T-cell (primary cell): ENCODE results near the gene POU3F1. TPM values are rescaled to one million over a fixed set of nuclear protein-coding genes. Genes with fewer than 3 reads are reported as not detected.

Experiments used
- ATAC-seq, 4 experiments: fragments of 200-7000 bp in 3 of 4; fragments of 150-1000 bp in 1 of 4; cut with Tn5 transposase; replicated peaks in 1 of 4; 1 replicate in 3 of 4; 2 replicates in 1 of 4; pipeline ENCODE4 v1.10.0; 2021; ENCODE audit warnings: moderate library complexity in 3 of 4, mild to moderate bottlenecking in 2 of 4, moderate number of reproducible peaks in 1 of 4
- CTCF ChIA-PET, 2 donors: fragments of 300-600 bp; sonication (Branson Sonifier 250); formaldehyde crosslinking; loops; one replicate each; lab custom pipeline; 2022; ENCODE audit warnings: antibody characterized with exemption in 2 of 2; lab: Charles Lee
- POLR2A ChIA-PET, 2 donors: fragments of 300-600 bp; sonication (Branson Sonifier 250); formaldehyde crosslinking; loops; one replicate each; lab custom pipeline; 2022; ENCODE audit warnings: antibody characterized with exemption in 2 of 2; lab: Charles Lee
- DNase-seq, 35 experiments: peaks; one replicate each; pipeline versions ENCODE4 v3.0.0 to v3.0.0-alpha.2; 2013 to 2023
- H3K27ac ChIP-seq: one replicate; pipeline ENCODE4 v1.5.1; 2013; ENCODE audit warnings: low read length
- H3K27me3 ChIP-seq, 2 experiments: replicated peaks in 1 of 2; 1 replicate in 1 of 2; 2 replicates in 1 of 2; pipeline versions ENCODE4 v1.6.1 to v1.7.0; 2013; ENCODE audit warnings: low read length in 1 of 2, mixed read lengths in 1 of 2; ENCODE audit not compliant: control insufficient read depth in 2 of 2, insufficient read depth in 2 of 2; ENCODE audit errors: extremely low read depth in 1 of 2
- H3K36me3 ChIP-seq, 2 donors: 1 replicate in 1 of 2; 2 replicates in 1 of 2; pipeline versions ENCODE4 v1.6.1 to v1.7.0; 2013; ENCODE audit warnings: low read length in 1 of 2; ENCODE audit not compliant: control insufficient read depth in 2 of 2, insufficient read depth in 1 of 2; ENCODE audit errors: extremely low read depth in 1 of 2
- H3K4me1 ChIP-seq, 2 experiments: 1 replicate in 1 of 2; 2 replicates in 1 of 2; pipeline versions ENCODE4 v1.6.1 to v1.7.0; 2013; ENCODE audit warnings: low read length in 2 of 2, mixed read lengths in 1 of 2; ENCODE audit not compliant: insufficient read depth in 2 of 2, control insufficient read depth in 1 of 2; ENCODE audit errors: extremely low read depth in 1 of 2
- H3K4me3 ChIP-seq, 2 donors: 1 replicate in 1 of 2; 2 replicates in 1 of 2; pipeline versions ENCODE4 v1.5.1 to v1.7.0; 2013; ENCODE audit warnings: mild to moderate bottlenecking in 2 of 2, low read length in 1 of 2, moderate library complexity in 1 of 2; ENCODE audit not compliant: control insufficient read depth in 1 of 2; ENCODE audit errors: extremely low read depth in 1 of 2
- H3K9me3 ChIP-seq: 2 replicates; pipeline ENCODE4 v1.7.0; 2013
- H3K27ac Mint-ChIP-seq, 2 donors: one replicate each; pipeline ENCODE4 v1.8.0; 2020 to 2021; ENCODE audit warnings: mild to moderate bottlenecking in 2 of 2, mixed read lengths in 2 of 2
- H3K27me3 Mint-ChIP-seq, 2 donors: one replicate each; pipeline ENCODE4 v1.8.0; 2021 to 2022; ENCODE audit warnings: mixed read lengths in 2 of 2
- H3K36me3 Mint-ChIP-seq: one replicate; pipeline ENCODE4 v1.8.0; 2021; ENCODE audit warnings: mixed read lengths
- H3K4me1 Mint-ChIP-seq, 3 donors: one replicate each; pipeline ENCODE4 v1.8.0; 2020 to 2022; ENCODE audit warnings: mixed read lengths in 3 of 3, mild to moderate bottlenecking in 1 of 3
- H3K4me3 Mint-ChIP-seq, 3 donors: one replicate each; pipeline ENCODE4 v1.8.0; 2020 to 2022; ENCODE audit warnings: mild to moderate bottlenecking in 3 of 3, mixed read lengths in 3 of 3, moderate library complexity in 3 of 3
- H3K9me3 Mint-ChIP-seq, 3 donors: one replicate each; pipeline ENCODE4 v1.8.0; 2020 to 2022; ENCODE audit warnings: mixed read lengths in 3 of 3
- WGBS: methylation state at CpG from one replicate; pipeline ENCODE4 v1.1.5; 2013; ENCODE audit warnings: missing lambda C conversion rate; ENCODE audit not compliant: insufficient coverage; 5-methylcytosine and 5-hydroxymethylcytosine counted together
- total RNA-seq, 35 experiments: library from RNA in 6 of 35; stranded (reverse) in 6 of 35; fragments of 120-200 nt in 1 of 35; gene quantifications; one replicate each; pipeline versions ENCODE4 v1.2.1 to v1.2.4 and lab custom pipeline; 2013 to 2026

Gene POU3F1
- total RNA-seq, 5 donors from 2014 or later (not counting 1 experiment from before 2014, with no cell fraction given) = 0.28 to 0.72 (median 0.64) TPM

DNA sequence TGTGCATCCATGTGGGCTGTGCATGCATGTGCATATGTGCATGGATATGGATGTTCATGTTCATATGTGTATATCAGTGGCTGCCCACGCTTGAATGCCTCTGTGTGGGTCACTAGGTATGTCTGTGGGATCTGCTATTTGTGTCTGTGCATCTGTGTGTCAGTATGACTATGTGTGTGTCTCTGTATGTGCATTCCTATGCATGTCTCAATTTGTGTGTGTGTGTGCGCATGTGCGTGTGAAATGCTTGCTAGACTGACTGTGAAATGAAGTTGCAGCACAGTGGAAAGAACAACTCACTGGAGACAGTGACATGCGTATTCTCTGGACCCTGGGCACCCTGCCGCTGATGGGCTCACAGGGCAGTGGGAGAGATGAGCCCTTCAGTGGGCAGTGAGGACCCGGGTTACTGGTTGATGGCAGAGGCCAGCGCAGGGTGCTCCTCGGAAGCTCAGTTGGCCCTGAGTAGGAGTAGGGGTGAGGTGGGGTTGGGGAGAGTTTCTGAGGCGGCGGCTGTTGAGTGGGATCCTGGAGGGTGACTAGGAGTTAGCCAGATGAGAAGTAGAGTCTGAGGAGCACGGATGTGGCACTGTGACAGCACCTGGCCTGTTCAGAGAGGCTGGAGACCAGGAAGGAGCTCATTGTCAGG is 43.2 kb upstream of the POU3F1 start:
- CTCF ChIA-PET = no interaction called here
- Histone ChIP-seq H3K36me3 (no peaks in the 10 kb centered on the region), H3K4me3 (no peak overlapping the region), H3K4me1 (no peaks in the 10 kb centered on the region), H3K9me3 (no peaks in the 10 kb centered on the region), H3K27ac (no peak overlapping the region), H3K27me3 (peaks cover 0 to 47% of the 10 kb centered on the region in 2 experiments)
- WGBS = 82% methylated on average over 11 of the region's 11 CpGs
- peaks cover 37 to 44% of the 10 kb centered on the region in 2 donors for H3K27me3 Mint-ChIP-seq
- H3K27ac Mint-ChIP-seq = no peak overlapping the region
- no peaks in the 10 kb centered on the region for H3K4me1 Mint-ChIP-seq
- POLR2A ChIA-PET = no interaction called here
- H3K4me3 Mint-ChIP-seq = no peak overlapping the region
- no peak for DNase-seq
- no peak for ATAC-seq
- H3K36me3 Mint-ChIP-seq = no peaks in the 10 kb centered on the region
- no peaks in the 10 kb centered on the region for H3K9me3 Mint-ChIP-seq

DNA sequence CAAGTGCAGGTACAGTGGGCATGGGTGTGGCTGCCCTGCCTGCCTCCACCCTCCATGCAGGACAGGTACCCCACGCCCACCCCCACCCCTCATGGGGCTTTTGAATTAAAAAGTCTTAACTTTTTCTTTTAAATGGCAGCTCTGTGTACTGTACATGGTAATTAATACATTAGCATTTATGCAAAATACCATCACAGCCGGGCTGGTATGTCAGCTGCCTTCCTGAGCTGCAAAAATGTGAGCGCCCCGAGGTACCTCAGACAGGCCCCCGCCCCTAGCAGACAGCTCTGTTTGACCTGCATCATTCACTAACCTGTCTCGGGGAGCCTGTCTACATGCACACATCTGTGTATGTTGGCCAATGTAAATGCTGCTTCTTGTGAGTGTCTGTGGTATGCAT is 42.2 kb upstream of the POU3F1 start:
- Mint-ChIP-seq H3K4me1 (no peaks in the 10 kb centered on the region), H3K27me3 (peaks cover 31 to 40% of the 10 kb centered on the region in 2 donors), H3K4me3 (no peak overlapping the region), H3K27ac (no peak overlapping the region), H3K36me3 (no peaks in the 10 kb centered on the region), H3K9me3 (no peaks in the 10 kb centered on the region)
- ChIA-PET CTCF (no interaction called here), POLR2A (no interaction called here)
- Histone ChIP-seq H3K27ac (no peak overlapping the region), H3K36me3 (no peaks in the 10 kb centered on the region), H3K4me1 (no peaks in the 10 kb centered on the region), H3K4me3 (no peak overlapping the region), H3K9me3 (no peaks in the 10 kb centered on the region), H3K27me3 (peaks cover 0 to 45% of the 10 kb centered on the region in 2 experiments)
- no peak for ATAC-seq
- 73% methylated on average over 4 of the region's 6 CpGs for WGBS
- DNase-seq = no peak

DNA sequence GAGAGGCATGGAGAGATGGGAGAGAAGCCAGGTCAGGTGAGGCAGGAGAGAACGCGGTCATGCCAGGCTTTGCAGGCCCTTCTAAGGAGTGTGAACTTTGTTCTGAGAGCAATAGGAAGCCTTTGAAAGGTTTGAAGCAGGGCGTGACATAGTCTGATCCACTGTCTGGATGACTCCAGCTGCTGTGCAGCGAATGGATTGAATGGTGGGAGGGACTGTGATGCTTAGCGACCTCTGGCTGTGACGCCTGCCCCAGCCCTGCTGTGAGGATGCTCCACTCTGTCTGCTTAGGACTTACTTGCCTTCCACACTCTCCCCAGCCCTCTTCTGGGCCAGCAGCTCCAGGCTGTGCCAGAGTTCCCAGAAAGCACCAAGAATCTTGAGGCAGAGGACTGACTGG is 41.8 kb upstream of the POU3F1 start:
- H3K27me3 Mint-ChIP-seq = peaks cover 28 to 37% of the 10 kb centered on the region in 2 donors
- H3K27ac ChIP-seq = no peak overlapping the region
- ChIA-PET CTCF (no interaction called here), POLR2A (no interaction called here)
- H3K4me1 ChIP-seq = no peaks in the 10 kb centered on the region
- no peaks in the 10 kb centered on the region for H3K4me1 Mint-ChIP-seq
- WGBS = 100% methylated on average over 2 of the region's 6 CpGs
- no peaks in the 10 kb centered on the region for H3K9me3 ChIP-seq
- H3K27me3 ChIP-seq = peaks cover 0 to 45% of the 10 kb centered on the region in 2 experiments
- no peaks in the 10 kb centered on the region for H3K9me3 Mint-ChIP-seq
- no peak for DNase-seq
- no peaks in the 10 kb centered on the region for H3K36me3 ChIP-seq
- H3K27ac Mint-ChIP-seq = no peak overlapping the region
- H3K4me3 Mint-ChIP-seq = no peak overlapping the region
- H3K36me3 Mint-ChIP-seq = no peaks in the 10 kb centered on the region
- no peak overlapping the region for H3K4me3 ChIP-seq
- no peak for ATAC-seq

DNA sequence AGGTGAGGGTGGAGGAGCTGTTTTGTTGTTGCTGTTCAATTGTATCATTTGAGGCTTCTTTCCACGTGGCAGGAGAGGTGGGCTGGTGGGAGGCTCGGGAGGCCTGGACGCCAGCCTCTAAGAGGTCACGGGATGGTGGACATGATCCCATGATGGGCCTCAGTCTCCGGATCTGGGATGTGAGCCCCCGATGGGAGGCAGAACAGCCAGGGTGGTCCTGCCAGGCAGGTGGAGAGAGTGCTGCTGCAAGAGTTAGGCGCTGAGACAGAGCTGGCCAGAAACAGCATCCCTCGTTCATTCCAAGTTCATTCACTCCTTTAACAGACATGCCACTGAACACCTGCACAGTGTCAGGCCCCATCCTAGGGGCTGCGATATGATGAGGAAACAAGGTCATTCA is 41.1 kb upstream of the POU3F1 start:
- Histone ChIP-seq H3K27me3 (peaks cover 0 to 45% of the 10 kb centered on the region in 2 experiments), H3K36me3 (no peaks in the 10 kb centered on the region), H3K4me1 (no peaks in the 10 kb centered on the region), H3K9me3 (no peaks in the 10 kb centered on the region), H3K4me3 (no peak overlapping the region), H3K27ac (no peak overlapping the region)
- H3K27me3 Mint-ChIP-seq = peaks cover 22 to 32% of the 10 kb centered on the region in 2 donors
- H3K36me3 Mint-ChIP-seq = no peaks in the 10 kb centered on the region
- no peak overlapping the region for H3K27ac Mint-ChIP-seq
- DNase-seq = no peak
- ChIA-PET POLR2A (no interaction called here), CTCF (no interaction called here)
- no peaks in the 10 kb centered on the region for H3K9me3 Mint-ChIP-seq
- 93% methylated on average over 6 of the region's 9 CpGs for WGBS
- no peaks in the 10 kb centered on the region for H3K4me1 Mint-ChIP-seq
- no peak for ATAC-seq
- H3K4me3 Mint-ChIP-seq = no peak overlapping the region

DNA sequence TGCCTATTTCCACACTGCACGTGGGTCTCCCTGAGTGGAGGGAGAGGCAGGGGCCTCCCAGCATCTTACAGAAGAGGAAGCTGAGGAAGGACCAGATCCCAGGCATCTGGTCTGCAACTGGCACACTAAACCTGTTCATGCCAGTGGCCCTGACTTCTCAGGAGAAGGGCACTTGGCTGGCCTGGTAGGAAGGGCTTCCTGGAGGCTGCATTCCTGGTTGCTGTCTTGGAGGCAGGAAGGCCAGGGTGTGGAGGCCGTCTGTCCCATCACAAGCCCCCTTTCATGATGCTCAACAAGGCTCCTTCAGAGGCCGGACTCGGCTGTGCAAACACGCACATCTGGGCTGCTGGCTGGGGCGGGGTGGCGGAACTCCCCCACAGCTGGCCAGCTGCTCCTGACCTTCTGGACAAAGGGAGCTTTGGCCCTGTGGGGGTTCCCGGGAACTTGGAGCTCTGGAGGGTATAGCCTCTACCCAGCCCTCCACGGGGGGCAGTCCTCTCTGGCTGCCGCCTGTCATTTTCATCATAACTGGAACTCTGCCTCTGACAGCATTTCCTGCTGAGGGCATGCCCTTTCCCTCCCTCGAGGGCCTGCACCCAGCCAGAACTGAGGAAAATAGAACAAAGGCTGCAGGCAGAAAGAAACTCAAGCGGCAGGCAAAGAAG is 39.2 kb upstream of the POU3F1 start:
- CTCF ChIA-PET = no interaction called here
- no peaks in the 10 kb centered on the region for H3K9me3 ChIP-seq
- no peak overlapping the region for H3K4me3 Mint-ChIP-seq
- peaks cover 12 to 19% of the 10 kb centered on the region in 2 donors for H3K27me3 Mint-ChIP-seq
- no peaks in the 10 kb centered on the region for H3K36me3 ChIP-seq
- DNase-seq (no peak), ATAC-seq (no peak)
- H3K36me3 Mint-ChIP-seq = no peaks in the 10 kb centered on the region
- H3K4me3 ChIP-seq = no peak overlapping the region
- POLR2A ChIA-PET = interaction anchor here in 1 of 2 donors (0.6 kb wide), 2 partner anchors 315 to 405 kb away, joined by 4 to 6 read pairs; no protein-coding TSS in a partner anchor
- H3K27ac ChIP-seq = no peak overlapping the region
- no peak overlapping the region for H3K27ac Mint-ChIP-seq
- no peaks in the 10 kb centered on the region for H3K4me1 Mint-ChIP-seq
- H3K27me3 ChIP-seq = peaks cover 0 to 34% of the 10 kb centered on the region in 2 experiments
- H3K9me3 Mint-ChIP-seq = no peaks in the 10 kb centered on the region
- H3K4me1 ChIP-seq = no peaks in the 10 kb centered on the region
- WGBS = 78% methylated on average over 10 of the region's 12 CpGs

DNA sequence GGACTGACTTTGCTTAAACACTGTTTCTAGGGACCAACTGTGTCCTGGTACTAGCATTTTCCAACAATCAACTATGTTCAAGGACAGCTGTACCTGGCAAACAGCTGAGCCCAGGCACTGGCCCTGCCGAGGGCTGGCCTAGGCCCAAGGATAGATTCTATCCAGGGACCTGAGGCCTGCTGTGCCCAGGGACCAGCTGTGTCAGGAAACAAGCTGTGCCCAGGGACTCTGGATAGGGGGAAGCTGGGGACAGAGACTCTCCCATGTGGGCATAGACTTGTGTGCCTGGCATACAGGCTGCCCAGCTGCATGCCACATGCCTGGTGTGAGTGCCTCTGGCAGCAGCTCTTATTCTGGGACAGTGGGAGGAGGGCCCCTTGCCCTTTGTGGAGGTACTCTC is 38.1 kb upstream of the POU3F1 start:
- POLR2A ChIA-PET = no interaction called here
- H3K27ac ChIP-seq = no peak overlapping the region
- no peaks in the 10 kb centered on the region for H3K4me1 ChIP-seq
- Mint-ChIP-seq H3K27ac (no peak overlapping the region), H3K27me3 (peaks cover 2 to 8% of the 10 kb centered on the region in 2 donors), H3K9me3 (no peaks in the 10 kb centered on the region), H3K4me1 (no peaks in the 10 kb centered on the region), H3K36me3 (no peaks in the 10 kb centered on the region), H3K4me3 (no peak overlapping the region)
- CTCF ChIA-PET = no interaction called here
- DNase-seq = no peak
- no peaks in the 10 kb centered on the region for H3K36me3 ChIP-seq
- ATAC-seq = no peak
- no peak overlapping the region for H3K4me3 ChIP-seq
- no CpG with 5 or more reads among the region's 1 CpG for WGBS
- H3K9me3 ChIP-seq = no peaks in the 10 kb centered on the region
- H3K27me3 ChIP-seq = peaks cover 0 to 26% of the 10 kb centered on the region in 2 experiments
